ENCODE data around the gene ADGRE3.

DNA sequence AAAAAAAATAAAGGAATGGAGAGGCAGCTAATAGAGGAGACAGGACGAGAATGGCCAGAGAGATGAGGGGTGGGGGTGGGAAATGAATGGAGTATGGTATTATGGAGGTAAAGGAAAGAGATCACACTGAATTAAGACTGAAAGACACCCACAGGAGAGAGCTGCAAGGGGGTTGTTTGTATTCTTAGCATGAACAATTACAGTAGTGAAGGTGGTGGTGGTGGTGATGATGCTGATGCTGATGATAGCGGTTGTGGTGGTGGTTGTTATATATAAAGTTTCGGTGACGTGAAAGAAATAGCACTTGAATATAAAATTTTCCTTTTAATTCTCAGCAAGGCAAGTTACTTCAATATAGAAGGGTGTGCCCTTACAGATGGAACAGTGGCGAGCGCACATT lies 2.8 kb upstream of the ADGRE3 start:
- TF ChIP-seq, protein P1, sequence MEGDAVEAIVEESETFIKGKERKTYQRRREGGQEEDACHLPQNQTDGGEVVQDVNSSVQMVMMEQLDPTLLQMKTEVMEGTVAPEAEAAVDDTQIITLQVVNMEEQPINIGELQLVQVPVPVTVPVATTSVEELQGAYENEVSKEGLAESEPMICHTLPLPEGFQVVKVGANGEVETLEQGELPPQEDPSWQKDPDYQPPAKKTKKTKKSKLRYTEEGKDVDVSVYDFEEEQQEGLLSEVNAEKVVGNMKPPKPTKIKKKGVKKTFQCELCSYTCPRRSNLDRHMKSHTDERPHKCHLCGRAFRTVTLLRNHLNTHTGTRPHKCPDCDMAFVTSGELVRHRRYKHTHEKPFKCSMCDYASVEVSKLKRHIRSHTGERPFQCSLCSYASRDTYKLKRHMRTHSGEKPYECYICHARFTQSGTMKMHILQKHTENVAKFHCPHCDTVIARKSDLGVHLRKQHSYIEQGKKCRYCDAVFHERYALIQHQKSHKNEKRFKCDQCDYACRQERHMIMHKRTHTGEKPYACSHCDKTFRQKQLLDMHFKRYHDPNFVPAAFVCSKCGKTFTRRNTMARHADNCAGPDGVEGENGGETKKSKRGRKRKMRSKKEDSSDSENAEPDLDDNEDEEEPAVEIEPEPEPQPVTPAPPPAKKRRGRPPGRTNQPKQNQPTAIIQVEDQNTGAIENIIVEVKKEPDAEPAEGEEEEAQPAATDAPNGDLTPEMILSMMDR (IDR thresholded peaks at IDR 0.05) = no peak
- no peak for TF ChIP-seq POLR2A (IDR thresholded peaks at IDR 0.05)
